HEK293 (cell line): ENCODE measurements around the gene TP53BP1.

Experiments
- ZNF121 ChIP-seq: fragments of 450-650 bp; formaldehyde crosslinking; IDR thresholded peaks from 2 replicates; pipeline ENCODE4 v1.5.1; 2016; ENCODE audit warnings: missing biosample characterization, missing genetic modification characterization
- ZSCAN30 ChIP-seq: fragments of 450-650 bp; IDR thresholded peaks from 2 replicates; pipeline ENCODE4 v1.5.1; 2018; ENCODE audit warnings: missing biosample characterization, mild to moderate bottlenecking, missing genetic modification characterization, moderate library complexity
- TF ChIP-seq, protein P1 (sequence below): fragments of 450-650 bp; formaldehyde crosslinking; IDR thresholded peaks from 2 replicates; pipeline ENCODE4 v1.5.1; 2017; ENCODE audit warnings: missing biosample characterization, mild to moderate bottlenecking, missing genetic modification characterization, moderate library complexity
- TF ChIP-seq, protein P2 (sequence below): fragments of 450-650 bp; formaldehyde crosslinking; IDR thresholded peaks from 2 replicates; pipeline ENCODE4 v1.5.1; 2017; ENCODE audit warnings: missing biosample characterization, missing genetic modification characterization
- TF ChIP-seq, protein P3 (sequence below): fragments of 450-650 bp; formaldehyde crosslinking; IDR thresholded peaks from 2 replicates; pipeline ENCODE4 v1.5.1; 2016; ENCODE audit warnings: missing biosample characterization, missing genetic modification characterization

DNA sequence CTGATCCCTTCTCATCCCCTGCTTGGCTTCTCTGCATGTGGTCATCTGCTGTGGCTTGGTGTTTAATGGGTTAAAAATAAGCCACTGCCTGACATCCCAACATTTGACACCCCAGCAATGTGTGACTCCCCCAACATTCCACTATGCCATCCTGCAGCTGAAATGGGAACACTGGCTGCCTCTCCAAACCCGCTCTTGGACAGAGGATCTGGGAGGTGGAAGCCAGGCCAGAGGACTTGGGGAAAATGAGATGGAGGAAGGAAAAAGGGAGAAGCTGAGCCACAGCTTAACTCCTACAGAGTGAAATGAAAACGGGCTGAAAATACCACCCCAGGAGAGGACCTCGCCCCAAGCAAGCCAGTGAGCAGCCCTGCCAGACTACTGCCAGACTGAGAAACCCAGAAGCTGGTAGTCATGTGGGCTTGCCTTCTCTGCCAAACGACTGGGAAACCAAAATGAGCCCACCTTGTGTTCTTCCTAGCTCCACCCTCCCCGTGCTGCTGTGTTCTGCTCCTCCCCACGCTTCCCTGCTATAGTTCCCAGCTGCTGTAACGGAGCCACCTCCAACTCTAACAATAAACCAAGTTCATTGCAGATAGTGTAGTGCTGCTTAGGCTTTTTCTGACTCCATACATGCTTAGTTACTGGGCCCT lies 38.2 kb upstream of the TP53BP1 start:
- TF ChIP-seq, protein P1, sequence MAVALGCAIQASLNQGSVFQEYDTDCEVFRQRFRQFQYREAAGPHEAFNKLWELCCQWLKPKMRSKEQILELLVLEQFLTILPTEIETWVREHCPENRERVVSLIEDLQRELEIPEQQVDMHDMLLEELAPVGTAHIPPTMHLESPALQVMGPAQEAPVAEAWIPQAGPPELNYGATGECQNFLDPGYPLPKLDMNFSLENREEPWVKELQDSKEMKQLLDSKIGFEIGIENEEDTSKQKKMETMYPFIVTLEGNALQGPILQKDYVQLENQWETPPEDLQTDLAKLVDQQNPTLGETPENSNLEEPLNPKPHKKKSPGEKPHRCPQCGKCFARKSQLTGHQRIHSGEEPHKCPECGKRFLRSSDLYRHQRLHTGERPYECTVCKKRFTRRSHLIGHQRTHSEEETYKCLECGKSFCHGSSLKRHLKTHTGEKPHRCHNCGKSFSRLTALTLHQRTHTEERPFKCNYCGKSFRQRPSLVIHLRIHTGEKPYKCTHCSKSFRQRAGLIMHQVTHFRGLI (tag by site-specific recombination) = no peak
- TF ChIP-seq, protein P2, sequence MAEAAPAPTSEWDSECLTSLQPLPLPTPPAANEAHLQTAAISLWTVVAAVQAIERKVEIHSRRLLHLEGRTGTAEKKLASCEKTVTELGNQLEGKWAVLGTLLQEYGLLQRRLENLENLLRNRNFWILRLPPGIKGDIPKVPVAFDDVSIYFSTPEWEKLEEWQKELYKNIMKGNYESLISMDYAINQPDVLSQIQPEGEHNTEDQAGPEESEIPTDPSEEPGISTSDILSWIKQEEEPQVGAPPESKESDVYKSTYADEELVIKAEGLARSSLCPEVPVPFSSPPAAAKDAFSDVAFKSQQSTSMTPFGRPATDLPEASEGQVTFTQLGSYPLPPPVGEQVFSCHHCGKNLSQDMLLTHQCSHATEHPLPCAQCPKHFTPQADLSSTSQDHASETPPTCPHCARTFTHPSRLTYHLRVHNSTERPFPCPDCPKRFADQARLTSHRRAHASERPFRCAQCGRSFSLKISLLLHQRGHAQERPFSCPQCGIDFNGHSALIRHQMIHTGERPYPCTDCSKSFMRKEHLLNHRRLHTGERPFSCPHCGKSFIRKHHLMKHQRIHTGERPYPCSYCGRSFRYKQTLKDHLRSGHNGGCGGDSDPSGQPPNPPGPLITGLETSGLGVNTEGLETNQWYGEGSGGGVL (tag by site-specific recombination) = no peak
- TF ChIP-seq, protein P3, sequence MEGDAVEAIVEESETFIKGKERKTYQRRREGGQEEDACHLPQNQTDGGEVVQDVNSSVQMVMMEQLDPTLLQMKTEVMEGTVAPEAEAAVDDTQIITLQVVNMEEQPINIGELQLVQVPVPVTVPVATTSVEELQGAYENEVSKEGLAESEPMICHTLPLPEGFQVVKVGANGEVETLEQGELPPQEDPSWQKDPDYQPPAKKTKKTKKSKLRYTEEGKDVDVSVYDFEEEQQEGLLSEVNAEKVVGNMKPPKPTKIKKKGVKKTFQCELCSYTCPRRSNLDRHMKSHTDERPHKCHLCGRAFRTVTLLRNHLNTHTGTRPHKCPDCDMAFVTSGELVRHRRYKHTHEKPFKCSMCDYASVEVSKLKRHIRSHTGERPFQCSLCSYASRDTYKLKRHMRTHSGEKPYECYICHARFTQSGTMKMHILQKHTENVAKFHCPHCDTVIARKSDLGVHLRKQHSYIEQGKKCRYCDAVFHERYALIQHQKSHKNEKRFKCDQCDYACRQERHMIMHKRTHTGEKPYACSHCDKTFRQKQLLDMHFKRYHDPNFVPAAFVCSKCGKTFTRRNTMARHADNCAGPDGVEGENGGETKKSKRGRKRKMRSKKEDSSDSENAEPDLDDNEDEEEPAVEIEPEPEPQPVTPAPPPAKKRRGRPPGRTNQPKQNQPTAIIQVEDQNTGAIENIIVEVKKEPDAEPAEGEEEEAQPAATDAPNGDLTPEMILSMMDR (tag by site-specific recombination) = no peak
- no peak for TF ChIP-seq ZSCAN30 (tag by site-specific recombination)
- TF ChIP-seq ZNF121 (tag by site-specific recombination) = no peak
